K562 (cell line): ENCODE data around the gene IL25. TPM values are rescaled to one million over a fixed set of nuclear protein-coding genes. Genes with fewer than 3 reads are reported as not detected.

Experiments used
- ATAC-seq: fragments of 200-7000 bp; cut with Tn5 transposase; 3 replicates; pipeline ENCODE4 v1.9.1; 2020; ENCODE audit warnings: moderate library complexity
- BruUV-seq: library from RNA; stranded (reverse); fragments of 400-500 nt; replicated peaks from 2 replicates; lab custom pipeline; 2021; lab: Mats Ljungman, UMichigan
- CTCF ChIA-PET: fragments of 300-600 bp; formaldehyde crosslinking; extraction: SDS; loops from one replicate; lab custom pipeline; 2021; ENCODE audit warnings: low intra/inter-chr PET ratio; lab: Yijun Ruan, JAX
- POLR2A ChIA-PET: fragments of 300-600, 350-650 bp; sonication (Branson Sonifier 250); formaldehyde crosslinking; extraction: SDS; loops from one replicate; lab custom pipeline; 2021; ENCODE audit warnings: antibody characterized with exemption, inconsistent platforms; lab: Yijun Ruan, JAX
- DNase-seq, 4 experiments: peaks; one replicate each; pipeline versions ENCODE4 v3.0.0 to v3.0.0-alpha.2; 2011 to 2018; ENCODE audit warnings: low spot score in 3 of 4, mixed read lengths in 3 of 4; ENCODE audit errors: extremely low read depth in 1 of 4
- FAIRE-seq: peaks from 2 replicates; lab custom pipeline; 2011; peaks lifted over from hg19 to GRCh38; lab: Jason Lieb, UNC
- H2AFZ ChIP-seq: 2 replicates; pipeline ENCODE4 v1.6.0; 2011; ENCODE audit warnings: low read depth, low read length, control low read depth, inconsistent platforms
- H3K27ac ChIP-seq: fragments of 200-600 bp; 3 replicates; pipeline ENCODE4 v1.8.0; 2011; ENCODE audit warnings: low read depth, mild to moderate bottlenecking, control low read depth, inconsistent platforms, low read length, moderate library complexity, mixed read lengths; ENCODE audit errors: extremely low read depth
- H3K27me3 ChIP-seq, 2 experiments: fragments of 300-600 bp in 1 of 2; 2 replicates in 1 of 2; 3 replicates in 1 of 2; pipeline versions ENCODE4 v1.6.0 to v1.8.0; 2011; ENCODE audit warnings: inconsistent platforms in 2 of 2, low read length in 2 of 2, mild to moderate bottlenecking in 1 of 2, mixed read lengths in 1 of 2, moderate library complexity in 1 of 2; ENCODE audit not compliant: control insufficient read depth in 2 of 2, insufficient read depth in 2 of 2
- H3K36me3 ChIP-seq: fragments of 300-600 bp; 3 replicates; pipeline ENCODE4 v1.8.0; 2011; ENCODE audit warnings: mild to moderate bottlenecking, low read length, inconsistent platforms; ENCODE audit not compliant: control insufficient read depth, insufficient read depth
- H3K4me1 ChIP-seq, 2 experiments: fragments of 200-600 bp in 1 of 2; replicated peaks in 1 of 2; 2 replicates in 1 of 2; 3 replicates in 1 of 2; pipeline versions ENCODE4 v1.5.1 to v1.8.0; 2011; ENCODE audit warnings: inconsistent platforms in 2 of 2, low read length in 2 of 2, mild to moderate bottlenecking in 1 of 2, mixed read lengths in 1 of 2, moderate library complexity in 1 of 2; ENCODE audit not compliant: control insufficient read depth in 2 of 2, insufficient read depth in 2 of 2
- H3K4me2 ChIP-seq: 2 replicates; pipeline ENCODE4 v1.6.1; 2011; ENCODE audit warnings: low read length, control low read depth, inconsistent platforms, mixed read lengths; ENCODE audit not compliant: insufficient read depth
- H3K4me3 ChIP-seq: fragments of 200-600 bp; sonication (generic), shearing (Covaris generic); 2 replicates; pipeline ENCODE4 v1.5.1; 2016; ENCODE audit warnings: control low read depth, inconsistent platforms
- H3K79me2 ChIP-seq: fragments of 200-600 bp; 3 replicates; pipeline ENCODE4 v1.8.0; 2011; ENCODE audit warnings: low read length, inconsistent platforms; ENCODE audit not compliant: control insufficient read depth, insufficient read depth
- H3K9ac ChIP-seq, 2 experiments: 2 replicates each; pipeline versions ENCODE4 v1.6.0 to v1.6.1; 2011; ENCODE audit warnings: low read depth in 2 of 2, low read length in 2 of 2, control low read depth in 1 of 2, inconsistent platforms in 1 of 2, mild to moderate bottlenecking in 1 of 2, mixed read lengths in 1 of 2; ENCODE audit not compliant: insufficient read depth in 1 of 2
- H3K9me1 ChIP-seq: one replicate; pipeline ENCODE4 v1.6.0; 2011; ENCODE audit warnings: inconsistent platforms, mild to moderate bottlenecking, low read length, moderate library complexity; ENCODE audit not compliant: control insufficient read depth, insufficient read depth
- H3K9me3 ChIP-seq: replicated peaks from 2 replicates; pipeline ENCODE4 v1.5.1; 2011; ENCODE audit warnings: low read depth, low read length, inconsistent platforms; ENCODE audit not compliant: control insufficient read depth, insufficient read depth
- H4K20me1 ChIP-seq: replicated peaks from 2 replicates; pipeline ENCODE4 v1.6.1; 2011; ENCODE audit warnings: low read length, inconsistent platforms, mixed read lengths; ENCODE audit not compliant: control insufficient read depth, insufficient read depth
- ATF1 ChIP-seq, 2 experiments: fragments of 450-650 bp in 1 of 2; IDR thresholded peaks; 2 replicates each; pipeline ENCODE4 v1.6.1; 2016; ENCODE audit warnings: missing compliant biosample characterization in 1 of 2, missing genetic modification characterization in 1 of 2
- BACH1 ChIP-seq: fragments of 200-800 bp; sonication (Bioruptor generic); IDR thresholded peaks from 2 replicates; pipeline ENCODE4 v1.6.1; 2016; ENCODE audit warnings: missing genetic modification characterization, missing compliant biosample characterization
- BCOR ChIP-seq: fragments of 450-650 bp; IDR thresholded peaks from 2 replicates; pipeline ENCODE4 v1.6.1; 2016
- FOXJ3 ChIP-seq: sonication (generic); formaldehyde crosslinking; IDR thresholded peaks from 2 replicates; pipeline ENCODE4 v1.4.0; 2020; ENCODE audit warnings: mild to moderate bottlenecking, missing genetic modification reagents
- KDM1A ChIP-seq, 2 experiments: fragments of 450-650 bp; IDR thresholded peaks; 2 replicates each; pipeline ENCODE4 v1.6.1; 2016; ENCODE audit warnings: mild to moderate bottlenecking in 2 of 2
- KDM4B ChIP-seq, 2 experiments: fragments of 450-650 bp in 1 of 2; sonication (generic) in 1 of 2; IDR thresholded peaks; 2 replicates each; pipeline ENCODE4 v1.6.1; 2016 to 2017; ENCODE audit warnings: borderline replicate concordance in 2 of 2, antibody characterized with exemption in 1 of 2, low read depth in 1 of 2, mild to moderate bottlenecking in 1 of 2
- NFRKB ChIP-seq: fragments of 450-650 bp; IDR thresholded peaks from 2 replicates; pipeline ENCODE4 v1.6.1; 2016; ENCODE audit warnings: low read depth
- NUFIP1 ChIP-seq: fragments of 450-650 bp; IDR thresholded peaks from 2 replicates; pipeline ENCODE4 v1.6.1; 2018; ENCODE audit not compliant: partially characterized antibody
- SRSF7 ChIP-seq: fragments of 200-400 bp; formaldehyde crosslinking; optimal IDR thresholded peaks from 2 replicates; pipeline ENCODE3; 2017; ENCODE audit warnings: mild to moderate bottlenecking, low read depth, low read length
- ZKSCAN8 ChIP-seq: fragments of 200-800 bp; sonication (Bioruptor generic); IDR thresholded peaks from 2 replicates; pipeline ENCODE4 v1.6.1; 2016; ENCODE audit warnings: missing genetic modification characterization, missing compliant biosample characterization
- ZNF263 ChIP-seq: sonication (generic); formaldehyde crosslinking; IDR thresholded peaks from 2 replicates; pipeline ENCODE4 v1.8.0; 2022; ENCODE audit warnings: mild to moderate bottlenecking, missing genetic modification reagents, borderline replicate concordance
- ZNF347 ChIP-seq: fragments of 450-650 bp; formaldehyde crosslinking; IDR thresholded peaks from 2 replicates; pipeline ENCODE4 v1.4.0; 2020; ENCODE audit warnings: low read depth, mild to moderate bottlenecking, moderate library complexity
- ZNF41 ChIP-seq: fragments of 250-450 bp; sonication (Bioruptor Pico); conservative IDR thresholded peaks from 2 replicates; pipeline ENCODE4 v1.4.0; 2020; ENCODE audit warnings: mild to moderate bottlenecking
- ZNF696 ChIP-seq: fragments of 250-450 bp; sonication (Bioruptor Pico); conservative IDR thresholded peaks from 2 replicates; pipeline ENCODE4 v1.4.0; 2020; ENCODE audit warnings: mild to moderate bottlenecking, moderate library complexity
- ZZZ3 ChIP-seq: fragments of 450-650 bp; IDR thresholded peaks from 2 replicates; pipeline ENCODE4 v1.6.1; 2016; ENCODE audit warnings: antibody characterized with exemption, mild to moderate bottlenecking, moderate library complexity
- WGBS: fragments of 100-300 bp; shearing (Covaris generic); methylation state at CpG from one replicate; pipeline ENCODE4 v1.1.6; 2016; ENCODE audit warnings: low coverage, mixed read lengths; ENCODE audit not compliant: insufficient coverage; ENCODE audit errors: missing lambda C conversion rate; 5-methylcytosine and 5-hydroxymethylcytosine counted together
- in situ Hi-C: fragments of 300-500 bp; cut with MboI; formaldehyde crosslinking; loops from 4 replicates; pipeline ENCODE4 v1.15.0; 2018; ENCODE audit warnings: inconsistent platforms, mixed read lengths
- intact Hi-C: fragments of 100-400 bp; cut with micrococcal nuclease; formaldehyde crosslinking; loops from 2 replicates; pipeline ENCODE4 v1.14.2; 2022
- polyA plus RNA-seq, 8 experiments: library from polyadenylated mRNA; depleted of rRNA in 4 of 8; stranded (reverse) in 5 of 8; unstranded in 3 of 8; fragments of >200 nt; fragmentation: Nextera tagmentation in 2 of 8; fragmentation: Illumina TruSeq in 1 of 8; extraction: Ambion mirVana in 2 of 8; extraction: Trizol in 1 of 8; gene quantifications; 2 replicates each; pipeline versions ENCODE4 v1.2.1 to v1.2.3, GENCODE V29; 2011 to 2014; ENCODE audit warnings: inconsistent platforms in 1 of 8, missing spikeins in 1 of 8
- total RNA-seq, 7 experiments: library from RNA; depleted of rRNA in 6 of 7; stranded (reverse); fragments of >200 nt in 6 of 7; fragmentation: Illumina TruSeq in 2 of 7; extraction: Trizol in 2 of 7; gene quantifications; 2 replicates each; pipeline versions ENCODE4 v1.2.1 to v1.2.3, GENCODE V29; 2011 to 2021; ENCODE audit warnings: low replicate concordance in 1 of 7
- TF ChIP-seq, protein P1 (sequence below): fragments of 150-350 bp; IDR thresholded peaks from 2 replicates; pipeline ENCODE4 v1.6.1; 2014; ENCODE audit warnings: low read depth, mild to moderate bottlenecking, low read length, borderline replicate concordance
- TF ChIP-seq, protein P2 (sequence below): fragments of 250-450 bp; sonication (Bioruptor Pico); IDR thresholded peaks from 2 replicates; pipeline ENCODE4 v1.5.0; 2021
- TF ChIP-seq, protein P3 (sequence below): sonication (generic); formaldehyde crosslinking; IDR thresholded peaks from 2 replicates; pipeline ENCODE4 v1.8.0; 2022; ENCODE audit warnings: missing genetic modification reagents, mild to moderate bottlenecking, moderate library complexity, borderline replicate concordance

IL25 gene
- total and polyA plus RNA-seq, 9 of the 15 experiments (the other 6 are each of a cell fraction or from before 2014, with no cell fraction given) = not detected

DNA sequence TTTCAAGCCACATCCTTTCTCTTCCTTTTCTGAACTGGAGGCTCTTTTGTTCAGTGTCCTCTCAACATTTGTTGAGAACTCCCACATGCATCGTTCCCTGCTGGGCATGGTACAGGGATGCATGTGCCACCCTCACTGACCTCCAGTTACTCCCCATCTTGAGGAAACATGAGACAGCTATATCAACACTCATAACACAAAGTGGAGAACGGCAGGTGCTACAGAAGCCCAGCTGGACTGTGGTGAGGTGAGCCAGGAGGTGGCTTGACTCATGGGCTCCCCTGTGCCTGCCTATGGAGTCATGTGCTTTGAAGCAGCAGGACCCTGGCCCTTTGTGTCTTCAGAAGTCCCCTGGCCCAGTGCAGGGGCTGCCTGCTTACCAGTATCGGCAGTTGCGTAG, 25.7 kb downstream of the IL25 start (continued):
- TF ChIP-seq ATF1 (CRISPR knock-in tag; IDR thresholded peaks at IDR 0.05) (no peak), ATF1 (tag; IDR thresholded peaks at IDR 0.05) (no peak), ZNF696 (CRISPR knock-in tag) (no peak), BCOR (no peak), NFRKB (no peak), ZNF347 (CRISPR knock-in tag) (no peak), KDM1A (IDR thresholded peaks at IDR 0.05) (no peak)
- TF ChIP-seq, protein P1, sequence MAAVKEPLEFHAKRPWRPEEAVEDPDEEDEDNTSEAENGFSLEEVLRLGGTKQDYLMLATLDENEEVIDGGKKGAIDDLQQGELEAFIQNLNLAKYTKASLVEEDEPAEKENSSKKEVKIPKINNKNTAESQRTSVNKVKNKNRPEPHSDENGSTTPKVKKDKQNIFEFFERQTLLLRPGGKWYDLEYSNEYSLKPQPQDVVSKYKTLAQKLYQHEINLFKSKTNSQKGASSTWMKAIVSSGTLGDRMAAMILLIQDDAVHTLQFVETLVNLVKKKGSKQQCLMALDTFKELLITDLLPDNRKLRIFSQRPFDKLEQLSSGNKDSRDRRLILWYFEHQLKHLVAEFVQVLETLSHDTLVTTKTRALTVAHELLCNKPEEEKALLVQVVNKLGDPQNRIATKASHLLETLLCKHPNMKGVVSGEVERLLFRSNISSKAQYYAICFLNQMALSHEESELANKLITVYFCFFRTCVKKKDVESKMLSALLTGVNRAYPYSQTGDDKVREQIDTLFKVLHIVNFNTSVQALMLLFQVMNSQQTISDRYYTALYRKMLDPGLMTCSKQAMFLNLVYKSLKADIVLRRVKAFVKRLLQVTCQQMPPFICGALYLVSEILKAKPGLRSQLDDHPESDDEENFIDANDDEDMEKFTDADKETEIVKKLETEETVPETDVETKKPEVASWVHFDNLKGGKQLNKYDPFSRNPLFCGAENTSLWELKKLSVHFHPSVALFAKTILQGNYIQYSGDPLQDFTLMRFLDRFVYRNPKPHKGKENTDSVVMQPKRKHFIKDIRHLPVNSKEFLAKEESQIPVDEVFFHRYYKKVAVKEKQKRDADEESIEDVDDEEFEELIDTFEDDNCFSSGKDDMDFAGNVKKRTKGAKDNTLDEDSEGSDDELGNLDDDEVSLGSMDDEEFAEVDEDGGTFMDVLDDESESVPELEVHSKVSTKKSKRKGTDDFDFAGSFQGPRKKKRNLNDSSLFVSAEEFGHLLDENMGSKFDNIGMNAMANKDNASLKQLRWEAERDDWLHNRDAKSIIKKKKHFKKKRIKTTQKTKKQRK = no peak
- TF ChIP-seq, all 486 proteins: peak for 0

DNA sequence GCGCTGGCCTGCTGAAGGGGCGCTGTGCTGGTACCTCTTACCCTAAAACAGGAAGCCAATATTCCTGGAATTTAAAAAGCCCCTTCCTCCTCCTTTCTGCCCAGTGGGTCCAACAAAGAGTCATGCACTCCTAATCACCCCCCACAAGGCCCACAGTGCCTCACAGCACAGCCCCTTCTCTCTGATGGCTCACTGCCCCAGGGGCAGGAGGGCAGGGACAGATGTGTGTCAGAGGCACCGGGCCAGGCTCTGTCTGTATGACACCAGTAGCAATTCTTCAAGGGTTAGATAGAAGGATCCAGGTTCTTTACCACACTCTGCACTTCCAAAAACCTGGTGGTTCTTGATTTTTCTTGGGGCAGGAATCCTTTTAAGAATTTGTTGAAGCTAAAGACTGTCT, 26.5 kb downstream of the IL25 start:
- no peaks in the 10 kb centered on the region for H3K36me3 ChIP-seq
- FAIRE-seq (no peak), ATAC-seq (no peak), DNase-seq (no peak)
- no peak overlapping the region for H2AFZ ChIP-seq
- in situ Hi-C loops (no loop called here), intact Hi-C loops (no loop called here)
- no peak overlapping the region for H3K4me2 ChIP-seq
- H3K9me3 ChIP-seq = no peaks in the 10 kb centered on the region
- H3K4me3 ChIP-seq = no peak overlapping the region
- ChIA-PET POLR2A (interaction anchor here (0.6 kb wide), 3 partner anchors 8 to 168 kb away, joined by 3 to 4 read pairs (median 3); no protein-coding TSS in a partner anchor), CTCF (no interaction called here)
- no peaks in the 10 kb centered on the region for H3K9me1 ChIP-seq
- no peak overlapping the region for H3K9ac ChIP-seq
- no TSS peak for BruUV-seq
- H3K4me1 ChIP-seq = peaks cover 0 to 6% of the 10 kb centered on the region in 2 experiments; a peak in 2 of 5 replicates
- no peaks in the 10 kb centered on the region for H3K79me2 ChIP-seq
- H3K27me3 ChIP-seq = peaks cover 10 to 56% of the 10 kb centered on the region in 2 experiments; a peak in 3 of 5 replicates
- 24% methylated on average over 3 of the region's 3 CpGs for WGBS
- no peak overlapping the region for H3K27ac ChIP-seq
- H4K20me1 ChIP-seq = no peaks in the 10 kb centered on the region
- no peak for TF ChIP-seq SRSF7
- no peak for TF ChIP-seq NUFIP1
- no peak for TF ChIP-seq ZZZ3
- no peak for TF ChIP-seq ZNF263 (CRISPR knock-in tag)
- no peak for TF ChIP-seq KDM4B (IDR thresholded peaks at IDR 0.05; ENCODE audit: borderline replicate concordance in 2 of 2, low read depth in 1 of 2)
- no peak for TF ChIP-seq ZKSCAN8
- no peak for TF ChIP-seq BACH1
- TF ChIP-seq, protein P2, sequence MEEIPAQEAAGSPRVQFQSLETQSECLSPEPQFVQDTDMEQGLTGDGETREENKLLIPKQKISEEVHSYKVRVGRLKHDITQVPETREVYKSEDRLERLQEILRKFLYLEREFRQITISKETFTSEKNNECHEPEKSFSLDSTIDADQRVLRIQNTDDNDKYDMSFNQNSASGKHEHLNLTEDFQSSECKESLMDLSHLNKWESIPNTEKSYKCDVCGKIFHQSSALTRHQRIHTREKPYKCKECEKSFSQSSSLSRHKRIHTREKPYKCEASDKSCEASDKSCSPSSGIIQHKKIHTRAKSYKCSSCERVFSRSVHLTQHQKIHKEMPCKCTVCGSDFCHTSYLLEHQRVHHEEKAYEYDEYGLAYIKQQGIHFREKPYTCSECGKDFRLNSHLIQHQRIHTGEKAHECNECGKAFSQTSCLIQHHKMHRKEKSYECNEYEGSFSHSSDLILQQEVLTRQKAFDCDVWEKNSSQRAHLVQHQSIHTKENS (CRISPR knock-in tag) = no peak
- TF ChIP-seq FOXJ3 (CRISPR knock-in tag) = no peak
- TF ChIP-seq, protein P3, sequence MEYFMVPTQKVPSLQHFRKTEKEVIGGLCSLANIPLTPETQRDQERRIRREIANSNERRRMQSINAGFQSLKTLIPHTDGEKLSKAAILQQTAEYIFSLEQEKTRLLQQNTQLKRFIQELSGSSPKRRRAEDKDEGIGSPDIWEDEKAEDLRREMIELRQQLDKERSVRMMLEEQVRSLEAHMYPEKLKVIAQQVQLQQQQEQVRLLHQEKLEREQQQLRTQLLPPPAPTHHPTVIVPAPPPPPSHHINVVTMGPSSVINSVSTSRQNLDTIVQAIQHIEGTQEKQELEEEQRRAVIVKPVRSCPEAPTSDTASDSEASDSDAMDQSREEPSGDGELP (CRISPR knock-in tag) = no peak
- TF ChIP-seq ZNF41 (CRISPR knock-in tag) = no peak
